Trophoblast cell (in vitro differentiated cells and primary cell): Measurements from ENCODE around the gene IRX2.

Experiments used
- DNase-seq, 2 donors: peaks; one replicate each; pipeline ENCODE4 v3.0.0-alpha.2; 2016
- H2AFZ ChIP-seq: 2 replicates; pipeline ENCODE4 v1.6.1; 2013; ENCODE audit warnings: low read length, moderate library complexity, mild to moderate bottlenecking; ENCODE audit not compliant: insufficient read depth, poor library complexity
- H2AK5ac ChIP-seq: 2 replicates; pipeline ENCODE4 v1.6.1; 2013; ENCODE audit warnings: mild to moderate bottlenecking, low read length
- H2BK120ac ChIP-seq: 2 replicates; pipeline ENCODE4 v1.6.1; 2013; ENCODE audit warnings: low read length, mild to moderate bottlenecking, moderate library complexity; ENCODE audit not compliant: insufficient read depth, poor library complexity
- H2BK12ac ChIP-seq: 2 replicates; pipeline ENCODE4 v1.6.1; 2013; ENCODE audit warnings: mild to moderate bottlenecking, low read length, moderate library complexity
- H2BK5ac ChIP-seq: 2 replicates; pipeline ENCODE4 v1.6.1; 2013; ENCODE audit warnings: low read length, low read depth, moderate library complexity, mild to moderate bottlenecking; ENCODE audit not compliant: poor library complexity
- H3K14ac ChIP-seq: 2 replicates; pipeline ENCODE4 v1.6.1; 2013; ENCODE audit warnings: mild to moderate bottlenecking, low read length
- H3K18ac ChIP-seq: 2 replicates; pipeline ENCODE4 v1.6.1; 2013; ENCODE audit warnings: mild to moderate bottlenecking, low read length
- H3K23ac ChIP-seq: 2 replicates; pipeline ENCODE4 v1.6.1; 2013; ENCODE audit warnings: low read length
- H3K27ac ChIP-seq: 2 replicates; pipeline ENCODE4 v1.5.1; 2013; ENCODE audit warnings: low read depth, mild to moderate bottlenecking, inconsistent platforms, low read length, moderate library complexity
- H3K27me3 ChIP-seq: 2 replicates; pipeline ENCODE4 v1.6.1; 2013; ENCODE audit warnings: inconsistent platforms, mild to moderate bottlenecking, low read length, moderate library complexity; ENCODE audit not compliant: insufficient read depth
- H3K36me3 ChIP-seq, 2 experiments: 1 replicate in 1 of 2; 2 replicates in 1 of 2; pipeline ENCODE4 v1.6.1; 2013; ENCODE audit warnings: low read length in 2 of 2, mild to moderate bottlenecking in 2 of 2, moderate library complexity in 1 of 2; ENCODE audit not compliant: insufficient read depth in 2 of 2, control insufficient read depth in 1 of 2
- H3K4ac ChIP-seq: 2 replicates; pipeline ENCODE4 v1.6.1; 2013; ENCODE audit warnings: low read depth, mild to moderate bottlenecking, low read length, moderate library complexity
- H3K4me1 ChIP-seq, 2 experiments: 1 replicate in 1 of 2; 2 replicates in 1 of 2; pipeline ENCODE4 v1.6.1; 2013; ENCODE audit warnings: low read length in 2 of 2, mild to moderate bottlenecking in 2 of 2, moderate library complexity in 1 of 2; ENCODE audit not compliant: insufficient read depth in 2 of 2, control insufficient read depth in 1 of 2
- H3K4me2 ChIP-seq: 2 replicates; pipeline ENCODE4 v1.6.1; 2013; ENCODE audit warnings: inconsistent platforms, mild to moderate bottlenecking, low read length, moderate library complexity
- H3K4me3 ChIP-seq: 2 replicates; pipeline ENCODE4 v1.5.1; 2013; ENCODE audit warnings: mild to moderate bottlenecking, low read depth, low read length, inconsistent platforms
- H3K79me1 ChIP-seq: one replicate; pipeline ENCODE4 v1.6.1; 2013; ENCODE audit warnings: low read length
- H3K79me2 ChIP-seq: 2 replicates; pipeline ENCODE4 v1.6.1; 2013; ENCODE audit warnings: low read length, mild to moderate bottlenecking; ENCODE audit not compliant: control insufficient read depth, insufficient read depth, poor library complexity
- H3K9ac ChIP-seq: 2 replicates; pipeline ENCODE4 v1.6.1; 2013; ENCODE audit warnings: mild to moderate bottlenecking, low read length
- H3K9me3 ChIP-seq: 2 replicates; pipeline ENCODE4 v1.6.1; 2013; ENCODE audit warnings: low read depth, mild to moderate bottlenecking, control low read depth, inconsistent platforms, low read length; ENCODE audit not compliant: insufficient read depth
- H4K12ac ChIP-seq: 2 replicates; pipeline ENCODE4 v1.6.1; 2013; ENCODE audit warnings: low read depth, mild to moderate bottlenecking, low read length, moderate library complexity
- H4K8ac ChIP-seq: 2 replicates; pipeline ENCODE4 v1.6.1; 2013; ENCODE audit warnings: low read depth, mild to moderate bottlenecking, low read length, moderate library complexity
- H4K91ac ChIP-seq: one replicate; pipeline ENCODE4 v1.6.1; 2013; ENCODE audit warnings: low read depth, mild to moderate bottlenecking, low read length, moderate library complexity
- WGBS: extraction: QIAGEN DNeasy Blood & Tissue Kit; methylation state at CpG from one replicate; pipeline ENCODE4 v1.1.7; 2013; ENCODE audit warnings: missing lambda C conversion rate; ENCODE audit not compliant: insufficient read length, insufficient coverage; ENCODE audit errors: extremely low coverage; 5-methylcytosine and 5-hydroxymethylcytosine counted together

Gene IRX2

DNA sequence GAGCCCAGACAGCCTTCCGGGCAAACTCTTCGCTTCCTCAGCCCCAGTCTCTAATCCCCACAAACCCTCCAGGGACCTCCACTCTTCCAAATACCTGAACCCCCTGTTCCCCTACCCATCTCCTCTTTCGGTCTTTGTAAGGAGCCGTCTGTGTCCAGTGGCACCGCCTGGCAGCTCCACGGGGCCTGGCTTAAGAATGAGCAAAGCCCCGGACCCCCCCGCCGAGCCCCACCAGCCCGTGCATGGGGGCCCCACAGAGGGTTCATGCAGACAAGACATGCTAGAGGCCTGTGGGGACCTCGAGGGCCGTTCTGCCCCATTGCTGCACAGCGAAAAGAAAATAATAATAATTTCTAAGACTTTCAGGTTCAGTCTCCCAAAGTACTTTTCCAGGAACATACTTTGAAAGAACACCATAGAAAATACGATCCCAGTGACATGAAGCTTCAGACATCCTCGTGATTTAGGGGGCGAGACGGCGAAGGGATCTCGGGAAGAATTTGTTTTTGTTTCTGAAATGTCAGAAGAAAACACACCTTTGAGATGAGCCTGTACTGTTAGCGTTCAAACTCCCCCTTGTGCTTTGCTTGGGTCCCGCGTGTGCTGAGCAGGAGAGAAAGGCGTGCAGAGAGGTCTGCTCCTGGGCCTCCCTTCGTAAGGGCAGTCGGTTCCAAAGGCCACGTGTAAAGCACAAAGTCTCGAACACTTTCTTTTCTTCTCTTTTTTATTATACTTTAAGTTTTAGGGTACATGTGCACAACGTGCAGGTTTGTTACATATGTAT, 49.2 kb downstream of the IRX2 start:
- no peak overlapping the region for H3K23ac ChIP-seq
- peaks cover 2% of the 10 kb centered on the region for H3K79me1 ChIP-seq
- H3K27ac ChIP-seq = no peak overlapping the region
- no peak overlapping the region for H2AK5ac ChIP-seq
- H3K4me3 ChIP-seq = no peak overlapping the region
- no CpG with 5 or more reads among the region's 28 CpGs for WGBS
- H3K14ac ChIP-seq = no peak overlapping the region
- no peak overlapping the region for H2AFZ ChIP-seq
- no peak overlapping the region for H2BK120ac ChIP-seq
- no peaks in the 10 kb centered on the region for H3K79me2 ChIP-seq
- H4K8ac ChIP-seq = no peak overlapping the region
- H3K9ac ChIP-seq = no peak overlapping the region
- H3K27me3 ChIP-seq = no peaks in the 10 kb centered on the region
- no peak overlapping the region for H3K4ac ChIP-seq
- H3K9me3 ChIP-seq = peaks cover 3% of the 10 kb centered on the region
- H3K36me3 ChIP-seq = no peaks in the 10 kb centered on the region
- H4K91ac ChIP-seq = no peak overlapping the region
- no peak overlapping the region for H2BK12ac ChIP-seq
- no peak overlapping the region for H2BK5ac ChIP-seq
- no peak overlapping the region for H3K18ac ChIP-seq
- H3K4me1 ChIP-seq = peaks cover 5 to 7% of the 10 kb centered on the region in 2 experiments
- no peak for DNase-seq
- H4K12ac ChIP-seq = no peak overlapping the region
- no peak overlapping the region for H3K4me2 ChIP-seq

DNA sequence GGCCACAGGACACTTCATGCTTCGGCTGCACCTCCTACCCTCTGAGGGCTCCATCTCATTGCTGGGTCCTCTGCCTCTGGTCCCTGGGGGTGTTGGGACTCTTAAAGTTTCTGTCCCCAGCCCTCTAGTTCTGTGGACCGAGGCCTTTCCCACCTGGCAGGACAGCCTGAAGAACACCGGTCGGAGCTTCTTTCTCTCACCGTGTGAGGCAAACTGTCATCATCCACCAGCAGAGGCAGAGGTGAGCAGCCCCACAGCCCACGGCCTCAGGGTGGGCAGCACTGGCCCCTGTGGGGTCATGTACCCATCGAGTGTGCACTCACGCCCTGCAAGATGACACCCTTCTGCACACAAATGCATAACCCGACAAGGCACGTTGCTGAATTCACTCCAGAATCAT, 49.9 kb downstream of the IRX2 start:
- H3K4ac ChIP-seq = no peak overlapping the region
- H3K79me2 ChIP-seq = no peaks in the 10 kb centered on the region
- no peak overlapping the region for H4K8ac ChIP-seq
- peaks cover 5 to 7% of the 10 kb centered on the region in 2 experiments for H3K4me1 ChIP-seq
- no peak overlapping the region for H2BK120ac ChIP-seq
- H3K4me2 ChIP-seq = no peak overlapping the region
- no peak overlapping the region for H3K4me3 ChIP-seq
- H2BK5ac ChIP-seq = no peak overlapping the region
- no peak overlapping the region for H3K18ac ChIP-seq
- H3K36me3 ChIP-seq = no peaks in the 10 kb centered on the region
- H3K27ac ChIP-seq = no peak overlapping the region
- no peak overlapping the region for H3K9ac ChIP-seq
- WGBS = no CpG with 5 or more reads among the region's 10 CpGs
- peaks cover 2% of the 10 kb centered on the region for H3K79me1 ChIP-seq
- H3K9me3 ChIP-seq = peaks cover 3% of the 10 kb centered on the region
- no peak overlapping the region for H4K12ac ChIP-seq
- H3K14ac ChIP-seq = no peak overlapping the region
- H2AFZ ChIP-seq = no peak overlapping the region
- H4K91ac ChIP-seq = no peak overlapping the region
- H2BK12ac ChIP-seq = no peak overlapping the region
- H3K27me3 ChIP-seq = no peaks in the 10 kb centered on the region
- no peak overlapping the region for H3K23ac ChIP-seq
- no peak for DNase-seq
- no peak overlapping the region for H2AK5ac ChIP-seq

DNA sequence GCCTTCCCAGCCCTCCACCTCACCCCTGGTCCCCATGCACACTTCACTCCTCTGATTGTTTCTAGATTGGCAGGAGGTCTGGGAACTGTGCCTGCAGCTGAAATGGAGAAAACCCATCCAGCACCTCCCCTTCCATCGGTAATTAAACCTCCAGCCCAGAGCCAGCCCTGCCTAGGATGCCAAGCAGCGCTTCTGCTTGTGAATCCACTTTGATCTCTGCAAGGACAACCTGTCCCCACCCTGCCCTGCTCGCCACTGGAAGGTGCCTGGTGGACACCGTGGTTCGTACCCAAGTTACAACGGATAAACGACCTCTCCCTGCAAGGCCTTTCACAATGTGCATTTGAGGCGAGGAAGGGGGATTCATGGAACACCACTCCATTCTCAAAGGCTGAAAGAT, 50.6 kb downstream of the IRX2 start:
- no peak overlapping the region for H3K27ac ChIP-seq
- no CpG with 5 or more reads among the region's 8 CpGs for WGBS

DNA sequence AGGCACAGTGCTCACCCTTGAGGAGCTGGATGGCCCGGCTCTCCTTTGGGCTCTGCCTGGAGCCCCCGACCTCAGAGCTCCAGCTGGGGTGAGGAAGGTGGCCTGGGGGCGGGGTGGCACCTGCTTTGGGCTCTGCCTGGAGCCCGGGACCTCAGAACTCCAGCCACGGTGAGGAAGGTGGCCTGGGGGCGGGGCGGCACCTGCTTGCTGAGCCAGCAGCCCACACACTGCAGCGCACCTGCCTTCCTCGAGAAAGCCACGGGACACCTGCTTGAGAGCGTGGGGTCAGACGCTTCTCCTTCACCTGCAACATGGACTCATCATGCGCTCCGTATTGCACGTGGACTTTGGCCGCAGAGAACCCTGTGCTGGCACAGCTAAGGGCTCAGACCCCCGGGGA, 51.8 kb downstream of the IRX2 start:
- H3K36me3 ChIP-seq = no peaks in the 10 kb centered on the region
- H3K4me3 ChIP-seq = no peak overlapping the region
- H2AFZ ChIP-seq = no peak overlapping the region
- H3K79me2 ChIP-seq = no peaks in the 10 kb centered on the region
- H3K18ac ChIP-seq = no peak overlapping the region
- WGBS = no CpG with 5 or more reads among the region's 17 CpGs
- peaks cover 5% of the 10 kb centered on the region for H3K9me3 ChIP-seq
- no peak overlapping the region for H4K91ac ChIP-seq
- no peak overlapping the region for H4K12ac ChIP-seq
- H3K27me3 ChIP-seq = no peaks in the 10 kb centered on the region
- no peak overlapping the region for H2BK120ac ChIP-seq
- H2BK5ac ChIP-seq = no peak overlapping the region
- no peak overlapping the region for H3K4me2 ChIP-seq
- peaks cover 5 to 7% of the 10 kb centered on the region in 2 experiments for H3K4me1 ChIP-seq
- no peak overlapping the region for H3K4ac ChIP-seq
- no peak overlapping the region for H3K27ac ChIP-seq
- H4K8ac ChIP-seq = no peak overlapping the region
- H2BK12ac ChIP-seq = no peak overlapping the region
- H3K79me1 ChIP-seq = peaks cover 2% of the 10 kb centered on the region
- H3K9ac ChIP-seq = no peak overlapping the region
- DNase-seq = no peak
- H3K14ac ChIP-seq = no peak overlapping the region
- no peak overlapping the region for H2AK5ac ChIP-seq
- no peak overlapping the region for H3K23ac ChIP-seq

More for the DNA sequence above, 50.6 kb downstream of the IRX2 start:
- Histone ChIP-seq H3K4ac (no peak overlapping the region), H4K8ac (no peak overlapping the region), H2AK5ac (no peak overlapping the region), H3K4me2 (no peak overlapping the region), H2AFZ (no peak overlapping the region), H3K18ac (no peak overlapping the region), H2BK5ac (no peak overlapping the region), H3K9me3 (peaks cover 3% of the 10 kb centered on the region), H3K79me2 (no peaks in the 10 kb centered on the region), H2BK12ac (no peak overlapping the region), H3K36me3 (no peaks in the 10 kb centered on the region), H3K9ac (no peak overlapping the region), H3K4me3 (no peak overlapping the region), H4K91ac (no peak overlapping the region), H4K12ac (no peak overlapping the region), H3K79me1 (peaks cover 2% of the 10 kb centered on the region), H3K27me3 (no peaks in the 10 kb centered on the region), H2BK120ac (no peak overlapping the region), H3K23ac (no peak overlapping the region), H3K14ac (no peak overlapping the region), H3K4me1 (peaks cover 5 to 7% of the 10 kb centered on the region in 2 experiments)
- DNase-seq = no peak
